GM21576 (cell line): ENCODE measurements around the gene DDAH2.

Experiments
- ATAC-seq: cut with Tn5 transposase; IDR thresholded peaks from one replicate; pipeline ENCODE4 v1.9.1; 2021; ENCODE audit warnings: mild to moderate bottlenecking, moderate library complexity; ENCODE audit not compliant: unreplicated experiment

DDAH2 gene

DNA sequence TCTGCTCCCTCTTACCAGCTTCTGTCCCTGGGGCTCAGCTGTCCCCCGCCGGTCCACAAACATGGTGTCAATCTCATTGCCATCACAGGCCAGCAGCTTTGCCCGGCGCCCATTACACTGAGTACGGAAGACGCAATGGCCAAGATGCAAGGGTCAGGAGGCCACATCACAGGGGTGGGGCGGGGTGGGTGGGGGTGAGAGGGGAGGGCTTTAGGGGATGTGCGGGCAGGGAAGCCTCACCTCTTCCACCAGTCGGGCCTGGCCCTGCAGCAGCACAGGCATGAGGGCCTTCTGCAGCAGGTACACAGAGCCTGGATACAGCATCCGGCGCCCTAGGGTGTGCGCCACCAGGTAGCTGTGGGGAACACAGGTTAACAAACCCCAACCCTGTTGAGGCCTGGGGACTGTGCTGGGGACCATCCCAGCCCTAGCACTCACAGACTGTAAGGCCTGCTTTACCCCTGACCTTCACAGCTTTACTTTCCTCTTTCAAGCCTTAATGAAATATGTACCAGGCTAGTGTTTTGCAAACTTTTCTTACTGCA lies 37.5 kb downstream of the DDAH2 start:
- ATAC-seq = no peak

GRCh38 chr6:31691078-31691463 lies 38.0 kb downstream of the DDAH2 start:
- ATAC-seq = no peak

DNA sequence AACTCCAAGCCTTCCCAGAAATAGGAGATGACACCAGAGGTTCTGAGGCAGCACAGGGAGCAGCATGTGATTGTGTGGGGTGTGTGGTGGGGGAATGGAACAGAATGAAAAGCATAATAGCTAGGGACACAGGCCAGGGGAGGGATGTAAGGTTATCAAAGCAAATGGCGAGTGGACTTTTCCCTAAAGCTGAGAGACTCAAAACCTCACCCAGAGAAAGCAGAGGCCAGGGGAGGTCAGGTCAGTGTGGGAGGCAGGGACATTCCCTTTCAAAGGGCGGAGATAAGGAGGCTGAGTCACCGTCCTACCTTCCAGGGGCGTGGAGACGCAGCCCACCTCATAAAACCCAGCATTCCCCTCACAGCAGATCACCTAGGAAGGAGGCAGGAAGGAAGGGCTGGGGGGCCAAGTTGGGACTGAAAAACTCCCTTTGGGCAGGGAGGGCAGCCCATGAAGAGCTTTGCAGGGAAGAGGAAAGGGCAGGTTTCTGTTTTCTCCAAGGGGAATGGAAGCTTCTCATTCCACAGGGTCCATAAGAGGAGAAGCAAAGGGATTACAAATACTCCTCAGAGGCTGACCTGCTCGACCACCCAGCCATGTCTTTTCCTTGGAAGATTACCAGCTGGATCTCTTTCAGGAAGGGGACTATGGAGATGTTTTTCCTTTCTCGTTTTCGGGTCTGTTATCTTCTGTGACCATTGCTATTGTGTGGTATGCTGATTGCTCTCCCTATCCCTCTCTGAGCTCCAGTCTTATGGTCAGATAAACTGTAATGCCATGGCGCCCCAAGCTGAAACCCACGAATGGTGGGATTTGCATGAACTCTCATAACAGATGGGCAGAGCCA lies 38.6 kb downstream of the DDAH2 start:
- ATAC-seq = no peak

- no peak for ATAC-seq
Observed at GRCh38 chr6:31689249-31690110, 39.6 kb downstream of the DDAH2 start.

- ATAC-seq = no peak
Observed at GRCh38 chr6:31687860-31688693, 41.0 kb downstream of the DDAH2 start.

DNA sequence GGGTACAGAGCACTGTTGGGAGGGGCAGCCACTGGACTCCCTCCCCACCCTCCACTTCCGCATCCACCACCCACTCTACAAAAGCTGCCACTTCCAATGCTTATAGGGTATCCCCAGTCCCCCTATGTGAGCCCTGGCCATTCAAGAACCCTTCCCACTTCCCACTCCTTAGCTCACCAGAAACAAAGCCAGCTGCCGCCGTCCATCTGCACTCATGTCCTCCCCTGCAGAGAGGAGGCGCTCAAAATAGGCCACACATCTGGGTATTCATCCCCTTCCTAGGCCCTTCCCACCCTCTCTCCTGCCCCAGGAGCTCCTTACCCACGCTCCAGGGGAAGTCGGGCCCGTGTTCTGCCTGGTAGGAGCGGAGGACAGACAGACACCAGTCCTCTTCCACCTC lies 41.8 kb downstream of the DDAH2 start:
- ATAC-seq = no peak

GRCh38 chr6:31686483-31686882 lies 42.6 kb downstream of the DDAH2 start:
- no peak for ATAC-seq

GRCh38 chr6:31683591-31683990 lies 45.5 kb downstream of the DDAH2 start:
- ATAC-seq = no peak

- ATAC-seq = no peak
Observed at GRCh38 chr6:31681135-31681671, 47.9 kb downstream of the DDAH2 start.

GRCh38 chr6:31680226-31681134 lies 48.6 kb downstream of the DDAH2 start, which contains the start of gene LY6G5C:
Gene LY6G5C (minus strand): TSS chr6:31681067. CDS start chr6:31680373, 694 bp downstream.
- ATAC-seq = no peak

DNA sequence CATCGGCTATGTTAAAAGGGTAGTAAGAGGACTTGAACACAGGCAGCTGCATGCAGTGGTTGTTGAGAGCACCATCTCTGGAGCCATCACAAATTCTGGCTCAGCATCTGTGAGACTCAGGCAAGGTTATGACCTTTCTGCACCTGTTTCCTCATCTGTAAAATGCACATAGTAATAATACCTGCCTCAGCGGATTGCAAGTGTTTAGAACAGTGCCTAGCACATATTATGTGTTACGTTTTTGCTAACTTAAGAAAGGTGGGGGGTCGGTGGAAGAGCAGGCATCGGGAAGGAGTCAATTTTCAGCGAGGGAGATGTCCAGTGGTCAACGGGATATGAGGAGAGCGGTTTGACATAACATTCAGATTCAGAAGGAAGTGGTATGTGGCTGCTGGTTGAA lies 51.1 kb downstream of the DDAH2 start:
- no peak for ATAC-seq
